Hepatocyte (in vitro differentiated cells): Measurements from ENCODE around the gene TRAPPC2.

Source experiments
- EZH2 ChIP-seq: fragments of 200-600 bp; sonication (generic); IDR thresholded peaks from 2 replicates; pipeline ENCODE4 v1.6.1; 2016; ENCODE audit warnings: antibody characterized with exemption, mild to moderate bottlenecking, borderline replicate concordance
- EZH2phosphoT487 ChIP-seq: fragments of 200-600 bp; sonication (generic); IDR thresholded peaks from one replicate; pipeline ENCODE4 v1.6.1; 2018; ENCODE audit warnings: antibody characterized with exemption, mild to moderate bottlenecking, low read depth, moderate library complexity; ENCODE audit not compliant: unreplicated experiment, severe bottlenecking
- TF ChIP-seq, protein P1 (sequence below): fragments of 200-600 bp; sonication (generic); IDR thresholded peaks from 2 replicates; pipeline ENCODE4 v1.5.1; 2016; ENCODE audit warnings: antibody characterized with exemption, mild to moderate bottlenecking; ENCODE audit not compliant: poor library complexity

DNA sequence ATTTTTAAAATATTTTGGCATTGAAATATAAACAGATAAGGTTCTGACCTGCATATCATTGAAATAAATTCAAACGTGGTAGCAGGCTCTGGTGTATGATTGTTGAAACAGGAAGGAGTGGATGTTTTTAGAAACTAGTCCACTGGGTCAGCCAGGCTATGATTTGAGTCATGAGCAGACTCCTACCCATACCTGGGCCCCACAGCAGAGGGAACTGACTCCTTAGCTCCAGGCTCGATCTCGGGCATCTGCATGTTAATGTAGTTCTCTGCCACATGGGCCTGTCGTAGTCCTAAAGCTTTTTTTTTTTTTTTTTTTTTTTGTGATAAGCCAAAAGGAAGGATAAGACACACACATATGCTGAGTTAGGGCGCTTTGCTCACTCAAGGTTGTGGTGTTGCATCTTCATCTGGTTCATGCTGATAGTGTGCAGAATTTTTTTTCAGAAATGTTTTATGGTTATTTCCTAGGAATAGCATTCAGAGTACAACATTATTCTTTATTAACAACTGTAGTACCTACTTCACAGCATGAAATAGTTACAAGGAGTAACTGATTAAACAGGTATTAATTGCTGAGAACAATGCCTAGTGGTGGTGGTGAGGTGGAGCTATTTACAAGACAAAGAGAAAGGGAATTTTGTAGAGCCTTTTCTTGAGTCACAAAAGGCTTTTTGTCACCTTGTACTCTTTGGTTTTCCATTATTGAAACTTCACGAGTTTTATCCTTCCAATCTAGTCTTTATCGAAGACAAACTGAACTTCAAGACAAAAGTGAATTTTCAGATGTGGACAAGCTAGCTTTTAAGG lies 27.4 kb upstream of the TRAPPC2 start:
- TF ChIP-seq, protein P1, sequence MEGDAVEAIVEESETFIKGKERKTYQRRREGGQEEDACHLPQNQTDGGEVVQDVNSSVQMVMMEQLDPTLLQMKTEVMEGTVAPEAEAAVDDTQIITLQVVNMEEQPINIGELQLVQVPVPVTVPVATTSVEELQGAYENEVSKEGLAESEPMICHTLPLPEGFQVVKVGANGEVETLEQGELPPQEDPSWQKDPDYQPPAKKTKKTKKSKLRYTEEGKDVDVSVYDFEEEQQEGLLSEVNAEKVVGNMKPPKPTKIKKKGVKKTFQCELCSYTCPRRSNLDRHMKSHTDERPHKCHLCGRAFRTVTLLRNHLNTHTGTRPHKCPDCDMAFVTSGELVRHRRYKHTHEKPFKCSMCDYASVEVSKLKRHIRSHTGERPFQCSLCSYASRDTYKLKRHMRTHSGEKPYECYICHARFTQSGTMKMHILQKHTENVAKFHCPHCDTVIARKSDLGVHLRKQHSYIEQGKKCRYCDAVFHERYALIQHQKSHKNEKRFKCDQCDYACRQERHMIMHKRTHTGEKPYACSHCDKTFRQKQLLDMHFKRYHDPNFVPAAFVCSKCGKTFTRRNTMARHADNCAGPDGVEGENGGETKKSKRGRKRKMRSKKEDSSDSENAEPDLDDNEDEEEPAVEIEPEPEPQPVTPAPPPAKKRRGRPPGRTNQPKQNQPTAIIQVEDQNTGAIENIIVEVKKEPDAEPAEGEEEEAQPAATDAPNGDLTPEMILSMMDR, result no peak
- TF ChIP-seq EZH2 (no peak), EZH2phosphoT487 (no peak)
